ENCODE measurements around the gene LRRC27. TPM values are rescaled to one million over a fixed set of nuclear protein-coding genes. Genes with fewer than 3 reads are reported as not detected.

Gene LRRC27
- total and polyA plus RNA-seq, 10 donors, result 6.1 to 29.9 (median 16.6) TPM

DNA sequence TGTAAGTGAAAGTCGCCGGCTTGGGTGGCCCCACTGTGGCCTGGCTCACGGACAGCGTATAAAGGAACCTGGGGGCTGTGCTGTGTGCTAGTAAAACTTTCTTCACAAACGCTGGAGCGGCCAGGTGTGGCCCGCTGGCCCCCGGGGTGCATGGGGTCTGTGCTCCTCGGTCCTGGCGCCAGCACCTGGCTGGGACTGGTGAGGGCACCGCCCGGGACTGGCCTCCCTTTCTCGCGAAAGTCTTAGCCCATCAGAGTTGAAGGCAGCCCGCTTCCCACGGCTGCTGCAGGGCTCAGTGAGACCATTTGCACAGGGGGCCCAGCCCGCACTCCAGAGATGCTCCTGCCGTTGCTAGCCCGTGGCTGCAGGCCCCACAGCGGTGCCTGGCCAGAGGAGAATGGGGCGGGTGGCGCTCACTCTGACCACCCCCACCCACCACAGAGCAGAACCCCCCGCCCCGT, 70.8 kb downstream of the LRRC27 start:
- 80 to 94% (median 83%) methylated on average over 16 to 24 of the region's 24 CpGs for WGBS, 5 donors
- Histone ChIP-seq H3K27ac (peak overlapping the region in 7 of 8 donors; percentile 72 to 99 (median 97)), H3K27me3 (replicated peaks in 1 of 7) (no peaks in the 10 kb centered on the region), H3K4me3 (no peak overlapping the region), H3K36me3 (peaks cover 3 to 62% (median 28%) of the 10 kb centered on the region in 6 donors), H3K4me1 (peaks cover 48 to 100% (median 87%) of the 10 kb centered on the region in 6 donors), H3K9me3 (no peaks in the 10 kb centered on the region)
- peak; percentile 76 for DNase-seq
- TF ChIP-seq POLR2AphosphoS5 (IDR thresholded peaks at IDR 0.05), result peak in 1 of 3 donors; percentile 32
- TF ChIP-seq POLR2A (IDR thresholded peaks at IDR 0.05), result no peak
- intact Hi-C loops (cut with DNase I; ENCODE audit: low total_unique reads), result no loop called here

DNA sequence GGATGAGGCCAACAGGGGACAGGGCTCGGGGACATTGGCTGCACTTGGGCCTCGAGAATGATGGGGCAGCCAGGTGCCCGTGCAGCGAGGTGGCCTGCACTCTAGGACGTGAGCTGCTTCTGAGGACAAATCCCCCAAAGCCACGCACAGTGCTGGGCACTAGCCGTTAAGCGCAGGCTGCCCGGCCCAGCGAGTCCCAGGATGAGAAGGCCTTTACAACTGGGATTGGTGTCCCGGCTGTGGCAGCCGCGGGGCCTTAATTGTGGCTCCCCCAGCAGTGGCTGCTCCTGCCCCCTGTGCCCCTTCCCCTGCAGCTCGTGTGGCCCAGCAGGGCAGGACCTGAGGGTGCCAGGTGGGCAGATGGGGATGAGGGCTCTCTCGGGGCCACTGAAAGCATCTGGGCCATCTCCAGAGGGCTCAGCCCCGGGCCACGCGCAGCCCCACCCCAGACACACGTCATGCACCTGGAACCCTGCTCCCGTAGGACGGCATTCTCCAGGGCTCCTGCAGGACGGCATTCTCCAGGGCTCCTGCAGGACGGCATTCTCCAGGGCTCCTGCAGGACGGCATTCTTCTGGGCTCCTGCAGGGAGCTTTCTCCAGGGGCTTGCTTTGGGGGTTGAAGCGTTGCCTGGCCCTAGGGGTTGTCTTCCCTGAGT, 71.6 kb downstream of the LRRC27 start:
- Histone ChIP-seq H3K9me3 (no peaks in the 10 kb centered on the region), H3K4me3 (no peak overlapping the region), H3K4me1 (peaks cover 50 to 100% (median 87%) of the 10 kb centered on the region in 6 donors), H3K36me3 (peaks cover 3 to 62% (median 28%) of the 10 kb centered on the region in 6 donors), H3K27me3 (replicated peaks in 1 of 7) (no peaks in the 10 kb centered on the region), H3K27ac (peak overlapping the region in 5 of 8 donors; percentile 57 to 99 (median 97))
- DNase-seq, result peak; percentile 68
- TF ChIP-seq, protein P1, sequence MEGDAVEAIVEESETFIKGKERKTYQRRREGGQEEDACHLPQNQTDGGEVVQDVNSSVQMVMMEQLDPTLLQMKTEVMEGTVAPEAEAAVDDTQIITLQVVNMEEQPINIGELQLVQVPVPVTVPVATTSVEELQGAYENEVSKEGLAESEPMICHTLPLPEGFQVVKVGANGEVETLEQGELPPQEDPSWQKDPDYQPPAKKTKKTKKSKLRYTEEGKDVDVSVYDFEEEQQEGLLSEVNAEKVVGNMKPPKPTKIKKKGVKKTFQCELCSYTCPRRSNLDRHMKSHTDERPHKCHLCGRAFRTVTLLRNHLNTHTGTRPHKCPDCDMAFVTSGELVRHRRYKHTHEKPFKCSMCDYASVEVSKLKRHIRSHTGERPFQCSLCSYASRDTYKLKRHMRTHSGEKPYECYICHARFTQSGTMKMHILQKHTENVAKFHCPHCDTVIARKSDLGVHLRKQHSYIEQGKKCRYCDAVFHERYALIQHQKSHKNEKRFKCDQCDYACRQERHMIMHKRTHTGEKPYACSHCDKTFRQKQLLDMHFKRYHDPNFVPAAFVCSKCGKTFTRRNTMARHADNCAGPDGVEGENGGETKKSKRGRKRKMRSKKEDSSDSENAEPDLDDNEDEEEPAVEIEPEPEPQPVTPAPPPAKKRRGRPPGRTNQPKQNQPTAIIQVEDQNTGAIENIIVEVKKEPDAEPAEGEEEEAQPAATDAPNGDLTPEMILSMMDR (IDR thresholded peaks at IDR 0.05 in 8 of 11, conservative IDR thresholded peaks at IDR 0.05 in 3 of 11), result no peak
- TF ChIP-seq POLR2AphosphoS5 (IDR thresholded peaks at IDR 0.05) (no peak), POLR2A (IDR thresholded peaks at IDR 0.05) (no peak)
- 82 to 90% (median 86%) methylated on average over 18 to 25 of the region's 25 CpGs for WGBS, 5 donors
- intact Hi-C loops (cut with DNase I; ENCODE audit: low total_unique reads), result no loop called here

DNA sequence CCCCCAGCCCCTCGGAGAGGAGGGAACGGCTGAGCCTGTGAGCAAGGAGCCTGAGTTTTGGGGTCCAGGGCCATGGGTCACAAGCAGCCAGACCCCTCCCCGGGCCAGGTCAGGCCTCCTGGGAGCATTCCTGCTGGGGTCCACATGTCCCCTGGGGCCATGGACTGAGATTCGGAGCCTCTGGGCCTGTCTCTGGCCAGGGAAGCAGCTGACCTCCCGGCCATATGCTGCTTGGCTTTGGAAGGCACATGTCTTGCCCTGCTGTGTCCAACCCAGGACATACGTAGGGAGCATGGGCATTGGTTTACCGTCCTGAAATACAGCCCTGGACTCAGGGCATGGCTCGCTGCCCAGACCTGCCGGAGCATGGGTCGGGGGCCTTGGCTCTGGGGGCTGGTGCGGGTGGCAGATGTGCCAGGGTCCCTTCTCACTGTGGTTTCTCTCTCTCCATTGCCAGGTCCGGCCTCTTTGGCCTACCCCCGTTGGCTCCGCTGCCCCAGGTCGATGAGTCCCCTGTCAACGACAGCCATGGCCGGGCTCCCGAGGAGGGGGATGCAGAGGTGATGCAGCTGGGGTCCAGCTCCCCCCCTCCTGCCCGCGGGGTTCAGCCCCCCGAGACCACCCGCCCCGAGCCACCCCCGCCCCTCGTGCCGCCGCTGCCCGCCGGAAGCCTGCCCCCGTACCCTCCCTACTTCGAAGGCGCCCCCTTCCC, 72.3 kb downstream of the LRRC27 start:
- Histone ChIP-seq H3K27ac (peak overlapping the region in 5 of 8 donors; percentile 51 to 99 (median 97)), H3K4me3 (no peak overlapping the region), H3K9me3 (no peaks in the 10 kb centered on the region), H3K27me3 (replicated peaks in 1 of 7) (no peaks in the 10 kb centered on the region), H3K36me3 (peaks cover 3 to 65% (median 28%) of the 10 kb centered on the region in 6 donors), H3K4me1 (peaks cover 50 to 100% (median 87%) of the 10 kb centered on the region in 6 donors)
- TF ChIP-seq POLR2A (IDR thresholded peaks at IDR 0.05), result no peak
- TF ChIP-seq POLR2AphosphoS5 (IDR thresholded peaks at IDR 0.05), result peak in 1 of 3 donors; percentile 34
- TF ChIP-seq, protein P1 (IDR thresholded peaks at IDR 0.05 in 8 of 11, conservative IDR thresholded peaks at IDR 0.05 in 3 of 11), result no peak
- 81 to 90% (median 85%) methylated on average over 28 to 32 of the region's 32 CpGs for WGBS, 5 donors
- intact Hi-C loops (cut with DNase I; ENCODE audit: low total_unique reads), result no loop called here
- peak; percentile 71 for DNase-seq

DNA sequence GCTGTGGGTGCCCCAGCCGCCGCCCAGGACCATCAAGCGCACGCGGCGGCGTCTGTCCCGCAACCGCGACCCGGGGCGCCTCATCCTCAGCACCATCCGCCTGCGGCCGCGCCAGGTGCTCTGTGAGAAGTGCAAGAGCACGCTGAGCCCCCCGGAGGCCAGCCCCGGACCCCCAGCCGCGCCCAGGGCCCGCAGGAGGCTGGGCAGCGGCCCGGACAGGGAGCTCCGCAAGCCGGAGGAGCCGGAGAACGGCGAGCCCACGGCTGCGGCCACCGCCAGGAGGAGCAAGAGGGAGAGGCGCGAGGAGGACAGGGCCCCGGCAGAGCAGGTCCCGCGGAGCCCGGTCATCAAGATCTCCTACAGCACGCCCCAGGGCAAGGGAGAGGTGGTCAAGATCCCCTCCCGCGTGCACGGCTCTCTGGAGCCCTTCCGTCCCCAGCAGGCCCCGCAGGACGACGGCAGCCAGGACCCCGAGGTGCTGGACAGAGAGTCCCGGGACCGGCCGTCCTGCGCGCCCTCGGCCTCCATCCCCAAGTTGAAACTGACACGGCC, 73.0 kb downstream of the LRRC27 start:
- Histone ChIP-seq H3K4me3 (no peak overlapping the region), H3K27ac (peak overlapping the region in 3 of 8 donors; percentile 79 to 99 (median 97)), H3K27me3 (replicated peaks in 1 of 7) (no peaks in the 10 kb centered on the region), H3K9me3 (no peaks in the 10 kb centered on the region), H3K4me1 (peaks cover 43 to 100% (median 87%) of the 10 kb centered on the region in 6 donors), H3K36me3 (peaks cover 3 to 65% (median 28%) of the 10 kb centered on the region in 6 donors)
- 89 to 96% (median 94%) methylated on average over 30 to 54 of the region's 54 CpGs for WGBS, 5 donors
- peak; percentile 76 for DNase-seq
- intact Hi-C loops (cut with DNase I; ENCODE audit: low total_unique reads), result no loop called here
- TF ChIP-seq, protein P1 (IDR thresholded peaks at IDR 0.05 in 8 of 11, conservative IDR thresholded peaks at IDR 0.05 in 3 of 11), result no peak

All from spleen (tissue), 11 donors.